GM12878 (cell line): ENCODE results near the gene RAD23B. TPM values are rescaled to one million over a fixed set of nuclear protein-coding genes. Genes with fewer than 3 reads are reported as not detected.

Experiments
- ATAC-seq: fragments of 200-7000 bp; cut with Tn5 transposase; 3 replicates; pipeline ENCODE4 v1.9.1; 2020; ENCODE audit warnings: mild to moderate bottlenecking, moderate library complexity
- BruUV-seq: library from RNA; stranded (reverse); fragments of 400-500 nt; replicated peaks from 2 replicates; lab custom pipeline; 2021; lab: Mats Ljungman, UMichigan
- CTCF ChIA-PET: fragments of 300-600 bp; sonication (Branson Sonifier 250); formaldehyde crosslinking; extraction: SDS; loops from one replicate; lab custom pipeline; 2021; ENCODE audit warnings: inconsistent platforms; lab: Yijun Ruan, JAX
- POLR2A ChIA-PET: fragments of 350-600 bp; formaldehyde crosslinking; extraction: SDS; loops from one replicate; lab custom pipeline; 2021; ENCODE audit warnings: inconsistent platforms; lab: Charles Lee
- RAD21 ChIA-PET: fragments of 300-600 bp; sonication (Branson Sonifier 250); formaldehyde crosslinking; loops from one replicate; lab custom pipeline; 2023; ENCODE audit warnings: antibody characterized with exemption; ENCODE audit not compliant: unreplicated experiment; lab: Charles Lee
- SMC1A ChIA-PET: fragments of 300-600 bp; sonication (Branson Sonifier 250); formaldehyde crosslinking; loops from one replicate; lab custom pipeline; 2023; ENCODE audit not compliant: unreplicated experiment, uncharacterized antibody; lab: Charles Lee
- DNase-seq: peaks from one replicate; pipeline ENCODE4 v3.0.0-alpha.2; 2011; ENCODE audit warnings: low read depth, low spot score
- FAIRE-seq: peaks from 3 replicates; lab custom pipeline; 2011; peaks lifted over from hg19 to GRCh38; lab: Jason Lieb, UNC
- H2AFZ ChIP-seq: 2 replicates; pipeline ENCODE4 v1.6.0; 2011; ENCODE audit warnings: low read depth, low read length, control low read depth; ENCODE audit not compliant: control insufficient read depth
- H3K27ac ChIP-seq: 2 replicates; pipeline ENCODE4 v1.5.1; 2011; ENCODE audit warnings: control low read depth; ENCODE audit not compliant: control insufficient read depth, insufficient read depth
- H3K27me3 ChIP-seq, 2 experiments: replicated peaks in 1 of 2; 2 replicates each; pipeline versions ENCODE4 v1.6.0 to v1.6.1; 2011; ENCODE audit warnings: low read length in 1 of 2; ENCODE audit not compliant: control insufficient read depth in 2 of 2, insufficient read depth in 2 of 2
- H3K36me3 ChIP-seq, 2 experiments: 2 replicates each; pipeline ENCODE4 v1.5.1; 2011; ENCODE audit warnings: low read length in 1 of 2; ENCODE audit not compliant: control insufficient read depth in 2 of 2, insufficient read depth in 2 of 2
- H3K4me1 ChIP-seq: 2 replicates; pipeline ENCODE4 v1.6.1; 2011; ENCODE audit warnings: mild to moderate bottlenecking, low read length, moderate library complexity, mixed read lengths; ENCODE audit not compliant: control insufficient read depth, insufficient read depth
- H3K4me2 ChIP-seq: 2 replicates; pipeline ENCODE4 v1.6.0; 2011; ENCODE audit warnings: control low read depth; ENCODE audit not compliant: control insufficient read depth, insufficient read depth
- H3K4me3 ChIP-seq: fragments of 200-600 bp; sonication (generic); 2 replicates; pipeline ENCODE4 v1.5.1; 2016
- H3K79me2 ChIP-seq: 2 replicates; pipeline ENCODE4 v1.6.0; 2011; ENCODE audit warnings: low read length; ENCODE audit not compliant: control insufficient read depth, insufficient read depth
- H3K9ac ChIP-seq: 2 replicates; pipeline ENCODE4 v1.8.0; 2011; ENCODE audit warnings: low read length, control low read depth, mixed read lengths; ENCODE audit not compliant: control insufficient read depth, insufficient read depth
- H3K9me3 ChIP-seq: replicated peaks from 3 replicates; pipeline ENCODE4 v1.5.1; 2011; ENCODE audit warnings: mild to moderate bottlenecking, low read length; ENCODE audit not compliant: control insufficient read depth, insufficient read depth
- H4K20me1 ChIP-seq: 2 replicates; pipeline ENCODE4 v1.6.0; 2011; ENCODE audit not compliant: control insufficient read depth, insufficient read depth
- HCFC1 ChIP-seq: fragments of 150-350 bp; IDR thresholded peaks from 2 replicates; pipeline ENCODE4 v1.6.1; 2014; ENCODE audit warnings: low read length
- NKRF ChIP-seq: fragments of 450-650 bp; conservative IDR thresholded peaks from 2 replicates; pipeline ENCODE4 v1.6.1; 2017; ENCODE audit warnings: mild to moderate bottlenecking, moderate library complexity
- WGBS: methylation state at CpG from one replicate; pipeline ENCODE4 v1.1.6; 2016; ENCODE audit warnings: low lambda C conversion rate; ENCODE audit not compliant: insufficient replicate concordance, insufficient coverage; ENCODE audit errors: missing lambda C conversion rate; 5-methylcytosine and 5-hydroxymethylcytosine counted together
- in situ Hi-C: fragments of 300-500 bp; cut with MboI; formaldehyde crosslinking; loops from 9 replicates; pipeline ENCODE4 v1.14.3; 2018; ENCODE audit warnings: mixed read lengths
- intact Hi-C: fragments of 100-400 bp; cut with micrococcal nuclease; formaldehyde crosslinking; loops from one replicate; pipeline ENCODE4 v1.14.2; 2022; ENCODE audit not compliant: unreplicated experiment
- polyA plus RNA-seq, 11 experiments: library from polyadenylated mRNA; depleted of rRNA in 4 of 11; unstranded in 6 of 11; stranded (reverse) in 5 of 11; fragments of >200 nt; fragmentation: Nextera tagmentation in 4 of 11; fragmentation: Illumina TruSeq in 1 of 11; extraction: Ambion mirVana in 4 of 11; extraction: Trizol in 1 of 11; gene quantifications; 1 replicate in 1 of 11; 2 replicates in 10 of 11; pipeline versions ENCODE4 v1.2.1 to v1.2.3, GENCODE V29; 2011 to 2016; ENCODE audit warnings: inconsistent platforms in 2 of 11, missing spikeins in 2 of 11, low read depth in 1 of 11
- total RNA-seq, 4 experiments: library from RNA; depleted of rRNA in 3 of 4; stranded (reverse); fragments of >200 nt in 3 of 4; fragmentation: Illumina TruSeq in 1 of 4; extraction: Trizol in 1 of 4; gene quantifications; 2 replicates each; pipeline versions ENCODE4 v1.2.1 to v1.2.3, GENCODE V29; 2013 to 2021

The RAD23B gene
- total and polyA plus RNA-seq, 10 of the 15 experiments (the other 5 are each of a cell fraction or from before 2014, with no cell fraction given), result 10.3 to 256 (median 54.6) TPM

GRCh38 chr9:107235765-107236442, 47.2 kb upstream of the RAD23B start:
- no peaks in the 10 kb centered on the region; a peak in 1 of 4 replicates for H3K27me3 ChIP-seq
- no peak for FAIRE-seq
- CTCF ChIA-PET, result interaction anchor here (1.1 to 12.1 kb wide), 6 partner anchors 8 to 107 kb away, joined by 3 to 149 read pairs (median 4); no protein-coding TSS in a partner anchor
- no peak for TF ChIP-seq HCFC1
- TF ChIP-seq NKRF, result no peak
- TF ChIP-seq, all 136 proteins: peak for 0
- no peak overlapping the region for H3K27ac ChIP-seq
- H3K4me1 ChIP-seq, result no peaks in the 10 kb centered on the region
- no peaks in the 10 kb centered on the region for H4K20me1 ChIP-seq
- ChIA-PET SMC1A (interaction anchor here (0.6 to 14.0 kb wide), 9 partner anchors 14 to 109 kb away, joined by 3 to 187 read pairs (median 5); no protein-coding TSS in a partner anchor), POLR2A (interaction anchor here (0.6 to 1.9 kb wide), 3 partner anchors 12 to 50 kb away, joined by 3 to 7 read pairs (median 6); no protein-coding TSS in a partner anchor), RAD21 (interaction anchor here (1.0 to 1.5 kb wide), 4 partner anchors 9 to 61 kb away, joined by 3 to 4 read pairs (median 3); no protein-coding TSS in a partner anchor)
- H2AFZ ChIP-seq, result no peak overlapping the region
- 78% methylated on average over 3 of the region's 3 CpGs for WGBS
- no peak overlapping the region for H3K9ac ChIP-seq
- no peak overlapping the region for H3K4me3 ChIP-seq
- BruUV-seq, result no TSS peak
- in situ Hi-C loops, result no loop called here
- no peaks in the 10 kb centered on the region for H3K9me3 ChIP-seq
- no peaks in the 10 kb centered on the region for H3K79me2 ChIP-seq
- intact Hi-C loops, result loop anchor here (5.0 kb wide), 1 partner anchor 176 kb away; no protein-coding TSS in a partner anchor
- DNase-seq (no peak), ATAC-seq (no peak)
- H3K4me2 ChIP-seq, result no peak overlapping the region
- no peaks in the 10 kb centered on the region for H3K36me3 ChIP-seq
